ENCODE measurements around the gene AK9.

AK9 gene

DNA sequence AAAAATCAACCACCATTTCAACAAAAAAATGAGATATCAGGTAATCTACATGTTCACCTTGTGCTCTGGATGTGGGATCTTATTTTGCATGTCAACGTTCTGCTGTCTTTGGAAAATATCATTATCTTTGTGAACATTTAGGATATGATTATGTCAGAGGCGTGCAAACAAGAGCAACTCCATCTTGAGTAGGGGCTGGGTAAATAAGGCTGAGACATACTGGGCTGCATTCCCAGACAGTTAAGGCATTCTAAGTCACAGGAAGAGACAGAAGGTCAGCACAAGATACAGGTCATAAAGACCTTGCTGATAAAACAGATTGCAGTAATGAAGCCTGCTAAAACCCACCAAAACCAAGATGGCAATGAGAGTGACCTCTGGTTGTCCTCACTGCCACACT is 179.2 kb downstream of the AK9 start:
- DNase-seq (ENCODE audit: low spot score), result no peak

DNA sequence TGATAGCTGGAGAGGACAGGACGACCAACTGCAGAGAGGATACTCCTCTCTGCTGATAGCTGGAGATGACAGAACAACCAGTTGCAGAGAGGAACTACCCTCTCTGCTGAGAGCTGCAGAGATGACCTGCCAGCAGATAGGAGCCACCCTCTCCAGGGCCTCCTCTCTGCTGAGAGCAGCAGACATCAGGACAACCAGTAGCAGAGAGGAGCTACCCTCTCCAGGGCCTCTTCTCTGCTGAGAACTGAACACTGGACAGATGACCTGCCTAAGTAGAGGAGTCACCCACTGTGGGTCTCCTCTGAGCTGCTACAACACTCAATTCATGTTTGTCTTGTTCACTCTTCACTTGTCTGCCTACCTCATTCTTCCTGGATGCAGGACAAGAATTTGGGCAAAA is 180.6 kb downstream of the AK9 start:
- DNase-seq (ENCODE audit: low spot score), result no peak

DNA sequence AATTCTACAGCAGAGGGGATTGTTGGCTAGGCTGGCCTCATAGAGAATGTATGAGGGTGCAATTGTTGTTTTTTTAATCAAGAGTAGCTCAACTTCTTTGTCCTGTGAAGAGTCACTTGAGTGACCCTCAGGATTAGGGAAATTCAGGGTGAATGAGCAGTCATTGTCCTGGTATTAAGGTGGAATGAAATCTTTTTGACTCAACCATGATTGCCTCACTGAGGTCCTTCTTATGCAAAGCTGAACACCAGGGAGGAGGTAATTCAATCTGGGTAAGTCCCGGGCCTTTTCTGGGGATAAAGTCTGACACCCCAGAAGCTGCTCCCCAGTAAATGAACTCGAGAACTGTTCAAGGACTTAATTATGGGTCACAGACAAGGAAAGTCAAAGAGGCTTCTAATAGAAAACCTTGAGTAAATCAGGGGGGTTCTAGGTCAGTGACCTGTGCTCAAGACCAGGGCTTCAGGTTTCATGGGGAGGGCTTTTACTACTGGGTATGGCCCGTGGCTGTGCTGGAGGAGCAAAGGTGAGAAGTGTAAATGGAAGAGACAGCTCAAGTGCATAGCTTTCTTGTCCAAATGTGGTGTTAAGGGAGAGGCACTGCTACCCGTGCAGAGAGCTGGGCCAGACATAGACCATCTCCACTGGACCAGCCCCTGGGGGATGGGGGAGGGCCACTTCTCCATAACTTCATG is 182.7 kb downstream of the AK9 start:
- DNase-seq (ENCODE audit: low spot score), result no peak

DNA sequence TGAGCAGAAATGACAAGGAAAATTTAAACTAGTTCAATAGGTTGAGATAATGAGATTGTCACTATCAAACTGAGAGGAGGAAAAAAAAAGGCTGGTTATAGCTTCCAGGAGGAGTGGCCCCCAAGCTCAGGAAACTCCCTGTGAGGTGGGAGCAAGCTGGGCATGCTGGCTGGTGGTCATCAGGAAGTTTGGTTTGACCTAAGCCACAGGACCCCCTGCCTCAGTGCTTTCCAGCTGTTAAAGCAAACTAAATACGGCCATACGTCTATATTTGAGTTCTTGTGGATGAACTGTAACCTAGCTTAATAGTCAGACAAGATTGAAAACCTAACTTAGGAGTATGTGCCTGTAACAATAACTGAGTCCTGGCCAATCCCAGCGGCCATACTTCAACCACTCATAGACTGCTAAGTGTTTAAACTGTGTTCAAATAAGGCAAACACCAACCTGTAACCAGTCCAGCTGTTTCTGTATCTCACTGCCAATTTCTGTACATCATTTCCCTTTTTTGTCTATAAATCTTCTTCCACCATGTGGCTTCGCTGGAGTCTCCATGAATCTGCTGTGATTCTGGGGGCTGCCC is 183.4 kb downstream of the AK9 start:
- DNase-seq (ENCODE audit: low spot score), result no peak

DNA sequence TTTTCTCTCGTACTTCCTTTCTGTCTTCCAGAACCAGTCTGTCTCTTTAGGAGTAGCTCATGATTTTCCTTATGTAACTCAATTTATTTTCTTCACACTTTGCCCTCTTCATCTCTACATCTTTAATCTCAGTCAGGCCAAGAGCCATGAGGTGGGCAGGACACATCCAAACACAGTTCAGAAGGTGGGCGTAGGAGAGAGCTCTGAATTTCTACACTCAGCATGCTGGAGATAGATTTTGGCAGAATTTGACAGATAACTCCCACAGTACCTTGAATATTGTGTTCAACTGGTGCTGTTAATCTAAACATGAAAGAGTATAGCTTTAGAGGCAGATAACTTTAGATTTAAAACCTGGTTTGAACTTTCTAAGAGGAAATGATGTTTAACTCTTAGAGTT is 184.2 kb downstream of the AK9 start:
- DNase-seq (ENCODE audit: low spot score), result no peak

DNA sequence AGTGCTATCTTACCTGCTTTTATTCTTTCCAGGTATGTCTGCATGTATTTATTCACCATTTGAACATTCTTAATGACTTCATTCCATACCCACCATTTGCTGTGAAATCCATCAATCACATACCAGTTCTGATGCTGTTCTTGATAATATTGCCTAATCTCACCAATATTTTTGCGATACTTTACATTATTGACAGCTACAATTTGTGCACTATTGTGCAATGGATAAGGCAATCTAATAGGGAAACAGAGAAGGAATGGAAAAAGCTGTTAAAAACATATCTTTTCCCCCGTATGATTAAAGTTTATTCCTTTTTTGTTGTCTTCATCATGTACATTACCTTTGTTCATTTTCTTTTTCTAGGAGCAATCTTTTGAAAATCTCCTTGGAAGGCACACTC is 184.7 kb downstream of the AK9 start:
- no peak for DNase-seq (ENCODE audit: low spot score)

DNA sequence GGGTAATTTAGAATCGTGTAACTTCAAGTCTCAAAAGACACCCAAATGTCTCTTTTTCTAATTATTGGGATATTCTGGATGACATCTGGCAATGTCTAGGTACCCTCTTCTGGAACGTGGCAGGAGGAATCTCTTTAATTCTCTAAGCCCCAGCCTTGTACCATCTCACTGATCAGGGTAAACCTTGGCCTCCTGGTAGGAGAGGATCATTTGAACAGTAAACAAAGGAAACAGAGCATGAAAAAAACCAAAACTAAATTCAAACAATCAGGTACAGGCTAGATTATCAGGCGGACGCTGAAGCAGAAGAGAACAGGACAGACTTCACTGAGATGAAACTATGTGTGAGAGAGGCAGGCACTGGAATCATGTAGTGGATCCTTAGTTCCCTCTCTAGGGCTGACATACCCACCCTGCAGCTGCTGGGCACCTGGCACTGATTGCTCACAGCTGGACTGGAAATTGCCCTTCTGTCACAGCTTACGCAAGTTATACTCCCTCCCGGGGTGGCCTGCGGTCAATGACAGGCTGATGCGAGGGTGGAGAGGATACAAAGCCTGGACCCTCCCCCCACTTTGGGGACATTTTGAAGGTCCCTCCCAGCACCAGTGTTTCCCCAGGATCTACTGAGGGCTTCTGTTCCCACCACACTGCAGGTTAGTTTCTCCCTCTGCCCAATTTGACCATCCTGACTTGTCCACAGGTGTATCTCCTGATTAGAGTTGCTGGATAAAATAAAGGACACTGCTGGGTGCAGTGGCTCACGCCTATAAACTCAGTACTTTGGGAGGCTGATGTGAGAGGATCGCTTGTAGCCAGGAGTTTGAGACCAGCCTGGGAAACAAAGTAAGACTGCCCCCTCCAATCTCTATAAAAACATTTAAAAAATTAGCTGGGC is 187.4 kb downstream of the AK9 start:
- no peak for DNase-seq (ENCODE audit: low spot score)

DNA sequence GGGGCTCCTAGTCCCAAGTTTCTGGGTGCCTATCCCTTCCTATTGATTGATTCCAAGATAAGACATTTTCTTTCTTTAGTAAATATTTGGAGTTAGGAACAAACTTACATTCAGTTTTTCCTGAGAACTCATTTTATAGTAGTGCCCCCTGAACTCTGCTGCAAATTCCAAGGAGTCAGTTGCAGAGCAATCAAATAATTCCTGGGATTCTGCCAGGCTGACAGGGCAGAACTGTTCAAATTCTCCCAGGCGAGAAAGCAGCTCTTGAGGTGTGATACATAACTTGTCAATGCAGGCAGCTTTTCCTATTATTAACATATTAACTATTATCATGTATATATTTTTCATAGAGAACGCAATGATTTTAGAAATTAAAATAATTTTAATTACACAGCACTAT is 192.1 kb downstream of the AK9 start:
- DNase-seq (ENCODE audit: low spot score), result no peak

DNA sequence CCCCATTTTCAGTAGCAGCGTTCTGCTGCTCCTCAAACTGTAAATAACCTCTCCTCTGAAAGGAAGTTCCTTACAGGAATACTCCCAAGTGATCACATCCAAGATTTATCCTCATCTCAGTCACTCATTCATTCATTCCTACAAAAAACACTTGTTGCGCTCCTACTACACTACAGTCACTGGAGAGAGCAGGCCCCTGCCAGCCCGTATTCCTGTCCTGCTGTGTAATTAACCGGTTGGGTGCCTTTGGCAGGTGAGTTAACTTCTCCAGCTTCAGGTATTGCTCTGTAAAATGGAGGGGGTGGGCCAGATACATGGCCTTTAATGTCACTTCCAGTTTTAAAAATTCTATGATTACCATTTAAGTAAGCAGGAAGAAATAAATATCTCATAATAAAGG is 192.9 kb downstream of the AK9 start:
- DNase-seq (ENCODE audit: low spot score), result no peak

DNA sequence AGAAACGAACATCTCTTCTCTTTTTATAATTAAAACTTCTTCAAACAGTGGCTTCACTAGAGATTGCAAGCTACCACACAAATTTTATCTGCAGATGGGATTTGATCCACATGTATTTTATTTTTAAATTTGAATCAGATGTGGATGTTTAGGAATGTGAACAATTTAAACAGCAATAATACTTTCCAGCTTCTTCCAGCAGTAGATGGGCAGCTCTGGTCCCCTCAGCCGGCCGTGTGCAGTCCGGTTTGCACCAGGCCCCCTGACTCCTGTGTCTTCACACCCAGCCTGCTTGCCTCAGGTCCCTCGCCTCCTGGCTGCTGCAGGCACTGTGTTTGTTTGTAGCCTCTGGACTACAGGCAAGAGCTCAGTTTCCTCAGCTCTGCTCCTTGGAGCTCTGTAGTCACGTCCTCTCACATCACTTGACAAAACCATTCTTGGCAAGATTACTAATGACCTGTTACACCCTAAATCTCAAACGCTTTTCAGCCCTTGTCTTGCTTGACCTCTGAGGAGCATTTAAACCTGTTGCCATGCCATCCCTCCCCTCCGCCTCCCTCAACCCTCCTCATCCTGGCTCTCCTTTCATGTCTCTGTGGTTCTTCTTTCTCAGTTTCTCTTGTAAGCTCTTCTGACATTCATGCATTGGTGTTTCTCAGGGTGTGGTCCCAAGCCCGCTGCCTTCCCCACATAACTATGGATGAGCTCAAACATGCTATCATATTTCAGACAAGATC is 194.8 kb downstream of the AK9 start:
- no peak for DNase-seq (ENCODE audit: low spot score)

DNA sequence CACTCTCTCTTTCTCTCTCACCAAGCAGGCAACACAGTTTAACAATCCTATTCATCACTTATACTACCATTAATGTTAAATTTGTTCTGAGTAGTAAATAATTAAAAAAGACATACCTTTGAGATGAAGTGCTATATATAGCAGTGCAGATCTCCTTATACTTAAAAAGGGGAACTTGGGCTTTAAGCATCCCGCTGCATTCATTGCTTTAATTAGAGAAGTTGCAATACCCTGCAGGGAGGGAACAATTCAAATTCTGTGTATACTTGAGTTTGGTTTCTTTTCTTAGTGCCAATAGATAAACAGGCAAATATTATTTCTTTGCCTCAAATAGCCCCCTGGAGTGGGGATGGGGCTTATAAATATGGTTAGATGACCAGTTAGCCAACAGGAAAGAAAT is 197.1 kb downstream of the AK9 start:
- DNase-seq (ENCODE audit: low spot score), result no peak

DNA sequence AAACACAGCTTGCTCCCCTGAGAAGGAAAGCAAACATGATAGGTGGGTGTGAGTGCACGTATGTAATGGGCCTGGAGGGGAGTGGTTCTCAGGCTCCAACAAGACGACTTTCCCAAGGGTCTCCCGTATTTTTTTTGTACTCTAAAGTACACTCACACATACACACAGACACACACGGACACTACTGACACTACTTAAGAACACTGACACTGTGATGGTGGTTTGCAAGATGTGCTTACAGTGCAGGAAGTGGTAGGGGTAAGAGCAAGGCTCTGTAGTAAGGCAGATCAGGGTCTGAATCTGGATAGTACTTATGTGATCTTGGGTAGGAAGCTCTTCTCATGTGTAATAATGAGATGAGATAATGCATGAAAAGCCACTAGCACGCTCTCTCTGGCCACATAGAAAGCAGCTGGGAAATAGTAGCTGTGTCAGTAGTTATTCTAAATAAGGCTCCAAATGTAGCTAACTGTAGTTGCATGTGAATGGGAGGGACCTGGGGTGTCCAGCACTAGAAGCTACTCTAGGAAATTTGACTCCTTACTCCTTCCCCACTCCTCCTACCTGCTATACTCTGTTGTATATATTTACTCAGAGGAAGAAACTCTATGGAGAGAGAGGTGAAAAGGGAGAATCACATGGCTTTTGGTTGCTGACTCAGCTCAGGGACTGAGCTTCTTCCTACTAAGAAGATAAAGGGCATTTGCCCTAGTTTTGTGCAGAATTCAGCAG is 199.6 kb downstream of the AK9 start:
- no peak for DNase-seq (ENCODE audit: low spot score)

DNA sequence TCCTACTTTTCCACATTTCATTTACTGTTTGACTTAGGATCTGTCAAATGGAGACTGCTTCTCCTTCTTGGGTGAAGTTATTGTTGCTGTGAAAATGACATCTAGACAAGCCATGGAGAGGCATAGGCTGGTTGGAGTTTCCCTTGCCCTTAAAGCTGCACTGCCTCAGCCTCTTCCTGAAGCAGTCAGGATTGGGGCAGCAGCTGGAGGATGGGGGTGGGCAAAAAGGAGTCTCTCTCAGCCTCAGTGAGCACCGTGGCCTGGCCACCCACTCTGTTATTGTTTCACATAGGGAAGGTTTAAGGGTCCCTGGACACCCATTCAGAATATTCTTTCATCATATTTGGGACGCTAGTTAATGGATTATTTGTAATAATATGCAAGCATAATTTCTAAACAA is 200.3 kb downstream of the AK9 start:
- no peak for DNase-seq (ENCODE audit: low spot score)

DNA sequence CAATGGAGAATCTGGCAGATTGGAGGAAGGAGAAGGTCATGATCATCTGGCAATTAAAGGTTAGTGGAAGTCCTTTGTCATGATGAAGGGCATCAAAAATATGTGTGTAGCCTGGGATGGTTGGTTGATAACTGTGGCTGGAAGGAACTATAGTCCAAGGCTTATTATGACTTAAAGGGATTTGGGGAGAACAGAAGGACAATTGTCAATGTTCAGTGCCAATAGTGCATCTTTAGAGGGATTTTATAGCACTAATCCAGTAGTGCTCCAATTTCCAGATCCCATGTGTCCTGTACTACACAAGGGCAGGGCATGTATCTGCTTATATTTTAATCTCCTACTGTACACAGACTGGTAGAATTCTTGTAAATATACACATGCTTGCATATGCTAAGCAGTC is 203.0 kb downstream of the AK9 start:
- no peak for DNase-seq (ENCODE audit: low spot score)

DNA sequence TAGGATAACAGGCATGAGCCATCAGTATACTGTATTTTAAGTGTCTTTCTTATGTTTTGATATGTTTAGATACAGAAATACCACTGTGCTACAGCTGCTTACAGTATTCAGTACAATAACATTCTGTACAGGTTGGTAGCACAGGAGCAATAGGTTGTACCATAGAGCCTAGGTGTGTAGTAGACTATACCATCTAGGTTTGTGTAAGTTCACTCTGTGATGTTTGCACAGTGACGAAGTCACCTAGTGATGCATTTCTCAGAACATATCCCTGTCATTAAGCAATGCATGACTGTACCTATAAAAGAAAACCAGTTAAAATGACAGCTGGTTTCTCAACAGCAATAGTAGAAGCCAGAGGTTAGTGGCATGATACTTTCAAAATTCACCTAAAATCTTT is 204.9 kb downstream of the AK9 start:
- DNase-seq (ENCODE audit: low spot score), result no peak

DNA sequence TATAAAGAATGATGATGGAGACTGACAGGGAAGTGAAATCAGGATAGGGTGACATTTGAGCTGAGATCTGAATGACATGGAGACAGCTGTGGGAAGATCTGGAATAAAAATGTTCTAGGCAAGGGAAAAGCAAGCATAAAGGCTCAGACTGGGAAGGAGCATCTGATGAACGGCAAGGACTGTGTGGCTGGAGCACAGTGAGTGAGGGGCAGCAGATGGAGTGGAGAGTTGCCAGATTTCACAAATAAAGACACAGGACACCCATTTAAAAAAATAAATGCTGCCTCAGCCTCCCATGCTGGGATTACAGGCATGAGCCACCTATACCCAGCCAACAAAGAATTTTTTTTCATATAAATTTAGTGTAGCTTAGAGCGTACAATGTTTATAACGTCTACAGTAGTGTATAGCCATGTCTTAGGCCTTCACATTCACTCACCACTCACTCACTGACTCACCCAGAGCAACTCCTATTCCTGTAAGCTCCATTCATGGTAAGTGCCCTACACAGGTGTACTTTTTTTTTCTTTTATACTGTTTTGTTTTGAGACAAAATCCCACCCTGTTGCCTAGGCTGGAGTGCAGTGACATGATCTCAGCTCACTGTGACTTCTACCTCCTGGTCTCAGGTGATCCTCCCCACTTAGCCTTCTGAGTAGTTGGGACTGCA is 205.6 kb downstream of the AK9 start:
- no peak for DNase-seq (ENCODE audit: low spot score)

DNA sequence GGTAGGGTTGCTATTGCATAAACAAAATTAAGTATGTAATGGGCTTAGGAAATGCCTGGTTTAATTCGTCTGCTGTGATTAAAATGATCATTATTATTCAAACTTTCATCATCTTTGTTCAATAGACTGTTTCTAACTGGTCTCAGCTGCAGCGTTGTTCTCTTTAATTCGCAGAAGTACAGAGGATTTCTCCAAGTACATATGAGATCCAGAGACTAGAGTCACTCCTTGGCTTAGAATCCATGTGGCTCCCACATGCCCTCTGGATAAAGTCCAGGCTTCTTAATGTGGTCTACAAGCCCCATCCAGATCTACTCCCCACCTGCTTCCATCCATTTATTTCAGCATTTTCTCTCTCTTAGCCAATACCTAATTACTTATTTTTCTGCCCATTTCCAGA is 206.9 kb downstream of the AK9 start:
- no peak for DNase-seq (ENCODE audit: low spot score)

DNA sequence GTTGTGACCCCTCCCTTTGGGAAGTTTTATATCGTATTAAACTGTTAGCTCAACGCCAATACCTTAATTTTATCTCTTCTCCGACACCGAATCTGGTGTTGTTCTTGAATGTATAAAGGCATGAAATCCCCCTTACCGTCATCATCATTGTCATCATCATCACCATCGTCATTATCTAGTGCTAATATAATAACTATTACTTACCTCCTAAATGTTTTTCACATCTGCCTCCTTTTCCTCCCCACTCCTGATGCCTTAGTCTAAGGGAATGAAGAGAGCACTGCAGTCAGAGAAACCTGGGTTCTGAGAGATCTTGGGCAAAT is 207.3 kb downstream of the AK9 start:
- DNase-seq (ENCODE audit: low spot score), result no peak

DNA sequence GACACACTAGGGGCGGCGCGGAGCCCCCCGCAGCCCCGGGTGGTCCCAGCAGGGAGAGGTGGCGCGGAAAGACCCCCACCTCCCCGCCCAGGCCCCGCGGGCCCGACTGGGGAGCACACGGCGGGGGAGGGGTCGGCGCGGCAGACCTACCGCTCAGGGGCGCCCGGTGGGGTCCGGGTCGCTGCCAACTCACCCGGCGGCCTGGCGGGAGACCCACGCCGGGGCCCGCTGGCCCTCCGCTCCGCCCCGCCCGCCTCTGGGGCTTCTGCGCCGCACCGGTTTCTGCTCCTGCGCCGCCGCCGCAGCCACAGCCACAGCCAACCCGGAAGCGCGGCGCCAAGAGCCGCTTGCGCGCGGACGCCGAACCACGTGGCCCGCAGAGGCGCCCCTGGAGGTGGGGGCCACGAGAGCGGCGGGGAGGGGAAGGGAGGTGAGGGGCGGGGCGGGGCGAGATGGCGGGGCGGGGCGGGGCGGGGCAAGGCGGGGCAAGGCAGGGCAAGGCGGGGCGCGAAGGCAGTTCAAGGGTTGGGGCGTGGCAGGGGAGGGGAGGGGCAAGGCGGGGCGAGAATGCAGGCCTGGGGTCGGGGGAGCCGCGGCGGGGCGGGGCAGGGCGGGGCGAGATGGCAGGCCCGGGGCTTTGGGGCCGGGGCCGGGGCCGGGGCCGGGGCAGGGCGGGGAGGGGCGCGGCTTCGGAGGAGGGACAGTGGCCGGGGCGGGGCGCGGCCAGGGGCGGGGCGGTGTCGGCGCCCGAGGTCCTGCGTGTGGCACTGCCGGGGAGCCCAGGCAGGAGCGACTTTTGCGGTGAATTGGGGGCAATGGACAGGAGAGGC is 207.9 kb downstream of the AK9 start, which contains the start of gene ZBTB24:
ZBTB24 (minus strand) TSS at position 315 of the 830 bp plus-strand sequence. CDS start 1,193 bp downstream, outside the sequence.
- peak; percentile 85 for DNase-seq (ENCODE audit: low spot score)

DNA sequence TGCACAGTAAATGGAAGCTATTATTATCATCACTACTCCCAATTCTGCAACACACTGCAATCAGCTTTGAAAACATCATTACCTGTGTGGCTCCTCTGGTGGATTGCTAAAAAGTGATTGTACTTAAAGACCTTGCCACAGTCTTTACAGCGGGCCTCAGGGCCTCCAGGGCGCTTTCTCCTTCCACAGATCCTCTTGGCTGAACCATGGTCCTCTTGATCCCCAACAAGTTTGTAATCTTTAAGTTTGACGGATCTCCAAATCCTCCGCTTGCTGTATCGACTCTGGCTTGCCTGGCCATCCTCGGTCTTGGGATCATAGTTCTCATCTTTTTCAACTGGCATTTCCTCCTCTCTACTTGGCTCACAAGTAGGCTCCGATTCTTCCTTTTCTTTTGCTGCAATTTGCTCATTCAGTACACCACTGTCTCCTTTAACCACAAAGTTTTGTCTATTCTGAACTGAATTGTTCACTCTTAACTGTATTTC is 210.0 kb downstream of the AK9 start:
- DNase-seq (ENCODE audit: low spot score), result no peak
